H9 (cell line): Measurements from ENCODE around the gene SLC6A3. TPM values are rescaled to one million over a fixed set of nuclear protein-coding genes. Genes with fewer than 3 reads are reported as not detected.
A peak's percentile ranks its signal among the peaks of the same experiment; 100 is the strongest.

Source experiments
- DNase-seq: peaks from one replicate; pipeline ENCODE4 v3.0.0-alpha.2; 2017
- H2AFZ ChIP-seq: one replicate; pipeline ENCODE4 v1.6.1; 2013; ENCODE audit warnings: mild to moderate bottlenecking, low read length, control low read depth, moderate library complexity
- H2AK5ac ChIP-seq: 2 replicates; pipeline ENCODE4 v1.6.1; 2013; ENCODE audit warnings: low read length, control low read depth, mixed read lengths; ENCODE audit not compliant: insufficient read length
- H2BK120ac ChIP-seq: one replicate; pipeline ENCODE4 v1.6.1; 2013; ENCODE audit warnings: low read depth, mild to moderate bottlenecking, low read length, control low read depth, inconsistent platforms; ENCODE audit not compliant: poor library complexity, severe bottlenecking
- H2BK12ac ChIP-seq: 2 replicates; pipeline ENCODE4 v1.6.1; 2013; ENCODE audit warnings: low read length, control low read depth, mixed read lengths, low read depth; ENCODE audit not compliant: insufficient read length
- H2BK15ac ChIP-seq: 2 replicates; pipeline ENCODE4 v1.6.1; 2013; ENCODE audit warnings: low read depth, low read length, control low read depth
- H2BK20ac ChIP-seq: one replicate; pipeline ENCODE4 v1.6.1; 2013; ENCODE audit warnings: low read depth, mild to moderate bottlenecking, low read length, control low read depth, inconsistent platforms; ENCODE audit not compliant: poor library complexity, severe bottlenecking
- H2BK5ac ChIP-seq: 2 replicates; pipeline ENCODE4 v1.6.1; 2013; ENCODE audit warnings: low read length, control low read depth, mixed read lengths; ENCODE audit not compliant: insufficient read length
- H3K14ac ChIP-seq: 2 replicates; pipeline ENCODE4 v1.6.1; 2013; ENCODE audit warnings: low read length, control low read depth; ENCODE audit not compliant: insufficient read depth
- H3K18ac ChIP-seq: 2 replicates; pipeline ENCODE4 v1.6.1; 2013; ENCODE audit warnings: low read depth, mild to moderate bottlenecking, mixed read lengths, low read length, control low read depth; ENCODE audit not compliant: insufficient read length
- H3K23ac ChIP-seq: 2 replicates; pipeline ENCODE4 v1.6.1; 2013; ENCODE audit warnings: low read length, control low read depth, mixed read lengths, low read depth; ENCODE audit not compliant: insufficient read length
- H3K23me2 ChIP-seq: 2 replicates; pipeline ENCODE4 v1.6.1; 2013; ENCODE audit warnings: low read depth, mild to moderate bottlenecking, mixed read lengths, low read length, control low read depth; ENCODE audit not compliant: insufficient read length, poor library complexity, severe bottlenecking
- H3K27ac ChIP-seq: 2 replicates; pipeline ENCODE4 v1.5.1; 2013; ENCODE audit warnings: low read length, control low read depth, mixed read lengths, low read depth; ENCODE audit not compliant: insufficient read length
- H3K27me3 ChIP-seq: 2 replicates; pipeline ENCODE4 v1.6.1; 2013; ENCODE audit warnings: low read length, control low read depth, inconsistent platforms; ENCODE audit not compliant: insufficient read depth
- H3K4ac ChIP-seq: 2 replicates; pipeline ENCODE4 v1.6.1; 2013; ENCODE audit warnings: low read depth, mild to moderate bottlenecking, control low read depth, inconsistent platforms, low read length, moderate library complexity
- H3K4me1 ChIP-seq: 2 replicates; pipeline ENCODE4 v1.6.1; 2013; ENCODE audit warnings: low read length, control low read depth, inconsistent platforms; ENCODE audit not compliant: insufficient read depth
- H3K4me2 ChIP-seq: 2 replicates; pipeline ENCODE4 v1.6.1; 2013; ENCODE audit warnings: low read length, control low read depth, mixed read lengths; ENCODE audit not compliant: insufficient read length, insufficient read depth
- H3K56ac ChIP-seq: 2 replicates; pipeline ENCODE4 v1.6.1; 2013; ENCODE audit warnings: low read depth, mild to moderate bottlenecking, mixed read lengths, low read length, control low read depth; ENCODE audit not compliant: insufficient read length
- H3K79me1 ChIP-seq: 2 replicates; pipeline ENCODE4 v1.6.1; 2013; ENCODE audit warnings: low read depth, mild to moderate bottlenecking, moderate library complexity, low read length, control low read depth, inconsistent platforms; ENCODE audit not compliant: insufficient read depth, poor library complexity, severe bottlenecking
- H3K79me2 ChIP-seq: 2 replicates; pipeline ENCODE4 v1.6.1; 2013; ENCODE audit warnings: low read length, control low read depth, inconsistent platforms; ENCODE audit not compliant: insufficient read depth
- H3K9ac ChIP-seq: 2 replicates; pipeline ENCODE4 v1.6.1; 2013; ENCODE audit warnings: low read length, control low read depth, mixed read lengths; ENCODE audit not compliant: insufficient read length; ENCODE audit errors: extremely low read depth
- H3K9me3 ChIP-seq: one replicate; pipeline ENCODE4 v1.6.1; 2013; ENCODE audit warnings: low read depth, low read length, inconsistent platforms; ENCODE audit not compliant: control insufficient read depth
- H3T11ph ChIP-seq: one replicate; pipeline ENCODE4 v1.6.1; 2013; ENCODE audit warnings: mild to moderate bottlenecking, low read length, control low read depth, inconsistent platforms
- H4K20me1 ChIP-seq: one replicate; pipeline ENCODE4 v1.6.1; 2013; ENCODE audit not compliant: control insufficient read depth, insufficient read length, insufficient read depth
- H4K5ac ChIP-seq: 2 replicates; pipeline ENCODE4 v1.6.1; 2013; ENCODE audit warnings: low read depth, mild to moderate bottlenecking, mixed read lengths, low read length, control low read depth; ENCODE audit not compliant: insufficient read length
- H4K8ac ChIP-seq: replicated peaks from 2 replicates; pipeline ENCODE4 v1.6.1; 2013; ENCODE audit warnings: low read length, control low read depth, mixed read lengths, low read depth; ENCODE audit not compliant: insufficient read length
- H4K91ac ChIP-seq: 2 replicates; pipeline ENCODE4 v1.6.1; 2013; ENCODE audit warnings: low read depth, mild to moderate bottlenecking, moderate library complexity, mixed read lengths, low read length, control low read depth; ENCODE audit not compliant: insufficient read length
- H3K27ac Mint-ChIP-seq, 3 experiments: 2 replicates in 2 of 3; 3 replicates in 1 of 3; pipeline ENCODE4 v1.8.0; 2020 to 2021; ENCODE audit warnings: mixed read lengths in 3 of 3, mild to moderate bottlenecking in 1 of 3, moderate library complexity in 1 of 3
- H3K27me3 Mint-ChIP-seq: 2 replicates; pipeline ENCODE4 v1.8.0; 2021; ENCODE audit warnings: low read depth, mild to moderate bottlenecking, moderate library complexity, mixed read lengths
- H3K36me3 Mint-ChIP-seq, 3 experiments: 2 replicates in 2 of 3; 3 replicates in 1 of 3; pipeline ENCODE4 v1.8.0; 2020 to 2021; ENCODE audit warnings: low read depth in 3 of 3, mixed read lengths in 3 of 3; ENCODE audit not compliant: insufficient read depth in 1 of 3
- H3K4me1 Mint-ChIP-seq, 2 experiments: 2 replicates each; pipeline ENCODE4 v1.8.0; 2020; ENCODE audit warnings: mixed read lengths in 2 of 2
- H3K4me3 Mint-ChIP-seq, 2 experiments: 2 replicates in 1 of 2; 3 replicates in 1 of 2; pipeline ENCODE4 v1.8.0; 2020 to 2021; ENCODE audit warnings: mild to moderate bottlenecking in 2 of 2, mixed read lengths in 2 of 2, moderate library complexity in 1 of 2
- H3K9me3 Mint-ChIP-seq, 2 experiments: 2 replicates in 1 of 2; 3 replicates in 1 of 2; pipeline ENCODE4 v1.8.0; 2020; ENCODE audit warnings: mild to moderate bottlenecking in 2 of 2, mixed read lengths in 2 of 2, moderate library complexity in 1 of 2
- CTCF ChIP-seq: fragments of 200-600 bp; sonication (generic); conservative IDR thresholded peaks from 3 replicates; pipeline ENCODE4 v1.8.0; 2021; ENCODE audit warnings: antibody characterized with exemption, mild to moderate bottlenecking
- WGBS: extraction: QIAGEN DNeasy Blood & Tissue Kit; methylation state at CpG from one replicate; pipeline ENCODE4 v1.1.7; 2013; ENCODE audit warnings: missing lambda C conversion rate, low lambda C conversion rate, mixed read lengths; ENCODE audit not compliant: insufficient read length; ENCODE audit errors: extremely low coverage; 5-methylcytosine and 5-hydroxymethylcytosine counted together
- total RNA-seq: library from RNA; stranded (reverse); gene quantifications from 2 replicates; pipeline ENCODE4 v1.2.1, GENCODE V29; 2021

Gene SLC6A3
- total RNA-seq, 1 experiment from 2014 or later = 0.61 TPM

- Histone ChIP-seq H2BK12ac (no peak overlapping the region), H4K20me1 (no peaks in the 10 kb centered on the region), H3K23ac (no peak overlapping the region), H3K9me3 (no peaks in the 10 kb centered on the region), H2AFZ (no peak overlapping the region), H3K27ac (no peak overlapping the region), H2BK120ac (no peak overlapping the region), H4K5ac (no peak overlapping the region), H2AK5ac (no peak overlapping the region), H3K4me2 (no peak overlapping the region), H4K8ac (no peak overlapping the region), H3K4me1 (no peaks in the 10 kb centered on the region), H3K18ac (no peak overlapping the region), H3K4ac (no peak overlapping the region), H3T11ph (no peak overlapping the region), H2BK20ac (no peak overlapping the region), H3K27me3 (no peaks in the 10 kb centered on the region), H3K56ac (no peak overlapping the region), H2BK5ac (no peak overlapping the region), H3K9ac (no peak overlapping the region), H3K14ac (no peak overlapping the region), H4K91ac (no peak overlapping the region), H3K23me2 (no peaks in the 10 kb centered on the region), H2BK15ac (no peak overlapping the region), H3K79me1 (no peaks in the 10 kb centered on the region), H3K79me2 (peaks cover 10% of the 10 kb centered on the region)
- WGBS = no CpG with 5 or more reads among the region's 16 CpGs
- Mint-ChIP-seq H3K9me3 (no peaks in the 10 kb centered on the region), H3K27ac (peak overlapping the region in 2 of 3 experiments; percentile 61 to 73; a peak in 3 of 7 replicates), H3K4me3 (no peak overlapping the region), H3K4me1 (no peaks in the 10 kb centered on the region), H3K36me3 (peaks cover 35 to 92% (median 87%) of the 10 kb centered on the region in 3 experiments; a peak in 6 of 7 replicates), H3K27me3 (no peaks in the 10 kb centered on the region)
- no peak for DNase-seq
- TF ChIP-seq CTCF = no peak
Measured at GRCh38 chr5:1493413-1493812, 48.2 kb upstream of the SLC6A3 start.
